ENCODE results near the gene NUCB2. TPM values are rescaled to one million over a fixed set of nuclear protein-coding genes. Genes with fewer than 3 reads are reported as not detected.
"Not testable (repeated sequence)": the region's sequence is repeated elsewhere in the genome, so short reads cannot be mapped to it uniquely, and the experiment has no call there.

Gene NUCB2
- polyA plus RNA-seq, 2 of the 4 experiments (the other 2 are of a cell fraction), result 36.7 to 92.5 TPM

DNA sequence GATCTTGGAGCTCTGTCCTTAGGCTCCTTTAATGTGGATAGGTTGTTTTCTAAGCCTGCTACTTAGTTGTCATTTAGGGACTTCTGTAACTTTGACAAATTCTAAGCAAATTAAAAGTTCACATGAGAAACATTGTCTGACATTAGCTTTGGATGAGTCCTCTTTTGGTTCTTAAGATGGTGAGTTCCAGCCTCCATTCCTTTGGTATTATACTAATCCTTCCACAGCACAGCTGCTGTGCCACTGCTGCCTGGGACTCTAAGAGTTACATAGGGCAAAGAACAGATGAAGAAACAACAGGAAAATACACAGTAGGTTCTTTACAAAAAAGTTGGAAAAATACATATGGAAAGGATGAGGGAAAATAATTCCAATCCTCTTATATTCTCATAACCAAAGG, 43.4 kb upstream of the NUCB2 start:
- Histone ChIP-seq H3K4me2 (no peak overlapping the region), H3K4me3 (no peak overlapping the region), H3K4me1 (no peaks in the 10 kb centered on the region), H3K9me3 (no peaks in the 10 kb centered on the region), H3K27ac (no peak overlapping the region)
- ChIA-PET CTCF (interaction anchor here (1.2 to 1.8 kb wide), 4 partner anchors 10 to 295 kb away, joined by 3 to 9 read pairs (median 5); no protein-coding TSS in a partner anchor), POLR2A (no interaction called here)
- TF ChIP-seq, protein P1, sequence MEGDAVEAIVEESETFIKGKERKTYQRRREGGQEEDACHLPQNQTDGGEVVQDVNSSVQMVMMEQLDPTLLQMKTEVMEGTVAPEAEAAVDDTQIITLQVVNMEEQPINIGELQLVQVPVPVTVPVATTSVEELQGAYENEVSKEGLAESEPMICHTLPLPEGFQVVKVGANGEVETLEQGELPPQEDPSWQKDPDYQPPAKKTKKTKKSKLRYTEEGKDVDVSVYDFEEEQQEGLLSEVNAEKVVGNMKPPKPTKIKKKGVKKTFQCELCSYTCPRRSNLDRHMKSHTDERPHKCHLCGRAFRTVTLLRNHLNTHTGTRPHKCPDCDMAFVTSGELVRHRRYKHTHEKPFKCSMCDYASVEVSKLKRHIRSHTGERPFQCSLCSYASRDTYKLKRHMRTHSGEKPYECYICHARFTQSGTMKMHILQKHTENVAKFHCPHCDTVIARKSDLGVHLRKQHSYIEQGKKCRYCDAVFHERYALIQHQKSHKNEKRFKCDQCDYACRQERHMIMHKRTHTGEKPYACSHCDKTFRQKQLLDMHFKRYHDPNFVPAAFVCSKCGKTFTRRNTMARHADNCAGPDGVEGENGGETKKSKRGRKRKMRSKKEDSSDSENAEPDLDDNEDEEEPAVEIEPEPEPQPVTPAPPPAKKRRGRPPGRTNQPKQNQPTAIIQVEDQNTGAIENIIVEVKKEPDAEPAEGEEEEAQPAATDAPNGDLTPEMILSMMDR (IDR thresholded peaks at IDR 0.05), result no peak
- TF ChIP-seq BHLHE40 (IDR thresholded peaks at IDR 0.05; ENCODE audit: low read depth, low read length) (no peak), ZC3H11A (IDR thresholded peaks at IDR 0.05) (no peak), HOXB5 (CRISPR knock-in tag; IDR thresholded peaks at IDR 0.05) (no peak), KDM1A (IDR thresholded peaks at IDR 0.05; ENCODE audit: low read depth) (no peak), JUN (IDR thresholded peaks at IDR 0.05) (no peak)
- TF ChIP-seq, protein P2, sequence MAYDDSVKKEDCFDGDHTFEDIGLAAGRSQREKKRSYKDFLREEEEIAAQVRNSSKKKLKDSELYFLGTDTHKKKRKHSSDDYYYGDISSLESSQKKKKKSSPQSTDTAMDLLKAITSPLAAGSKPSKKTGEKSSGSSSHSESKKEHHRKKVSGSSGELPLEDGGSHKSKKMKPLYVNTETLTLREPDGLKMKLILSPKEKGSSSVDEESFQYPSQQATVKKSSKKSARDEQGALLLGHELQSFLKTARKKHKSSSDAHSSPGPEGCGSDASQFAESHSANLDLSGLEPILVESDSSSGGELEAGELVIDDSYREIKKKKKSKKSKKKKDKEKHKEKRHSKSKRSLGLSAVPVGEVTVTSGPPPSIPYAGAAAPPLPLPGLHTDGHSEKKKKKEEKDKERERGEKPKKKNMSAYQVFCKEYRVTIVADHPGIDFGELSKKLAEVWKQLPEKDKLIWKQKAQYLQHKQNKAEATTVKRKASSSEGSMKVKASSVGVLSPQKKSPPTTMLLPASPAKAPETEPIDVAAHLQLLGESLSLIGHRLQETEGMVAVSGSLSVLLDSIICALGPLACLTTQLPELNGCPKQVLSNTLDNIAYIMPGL (CRISPR knock-in tag; IDR thresholded peaks at IDR 0.05; ENCODE audit: borderline replicate concordance), result no peak
- no peak for ATAC-seq
- no peak for DNase-seq (ENCODE audit: low read depth in 1 of 2, low spot score in 1 of 2)
- FAIRE-seq, result no peak

DNA sequence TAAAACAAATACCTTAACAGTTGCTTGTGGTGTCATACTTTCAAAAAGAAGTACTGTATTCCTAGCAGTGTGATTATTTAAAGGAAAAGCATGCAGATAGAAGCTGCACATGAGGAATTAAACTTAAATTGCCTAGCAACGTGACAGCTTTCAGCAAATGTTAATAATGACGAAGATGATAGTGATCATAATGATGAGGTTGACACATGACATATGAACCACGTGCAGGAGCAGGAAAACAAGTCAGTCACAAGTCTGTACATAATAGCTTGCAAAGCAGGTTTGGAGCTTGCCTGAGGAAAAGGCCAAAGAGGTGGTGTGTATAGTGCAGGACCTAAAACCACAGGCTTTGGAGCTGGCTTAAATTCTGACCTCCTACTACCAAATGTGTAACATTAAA, 38.2 kb upstream of the NUCB2 start:
- Histone ChIP-seq H3K9me3 (no peaks in the 10 kb centered on the region), H3K4me3 (no peak overlapping the region), H3K4me1 (no peaks in the 10 kb centered on the region), H3K27ac (no peak overlapping the region), H3K4me2 (no peak overlapping the region)
- ChIA-PET CTCF (interaction anchor here (1.7 kb wide), 1 partner anchor 8 kb away, joined by 11 read pairs; no protein-coding TSS in a partner anchor), POLR2A (no interaction called here)
- ATAC-seq (no peak), FAIRE-seq (no peak), DNase-seq (ENCODE audit: low read depth in 1 of 2, low spot score in 1 of 2) (no peak)
- WGBS (ENCODE audit: missing lambda C conversion rate), result 49% methylated on average over 3 of the region's 3 CpGs
- TF ChIP-seq RFX5 (IDR thresholded peaks at IDR 0.05), result no peak

DNA sequence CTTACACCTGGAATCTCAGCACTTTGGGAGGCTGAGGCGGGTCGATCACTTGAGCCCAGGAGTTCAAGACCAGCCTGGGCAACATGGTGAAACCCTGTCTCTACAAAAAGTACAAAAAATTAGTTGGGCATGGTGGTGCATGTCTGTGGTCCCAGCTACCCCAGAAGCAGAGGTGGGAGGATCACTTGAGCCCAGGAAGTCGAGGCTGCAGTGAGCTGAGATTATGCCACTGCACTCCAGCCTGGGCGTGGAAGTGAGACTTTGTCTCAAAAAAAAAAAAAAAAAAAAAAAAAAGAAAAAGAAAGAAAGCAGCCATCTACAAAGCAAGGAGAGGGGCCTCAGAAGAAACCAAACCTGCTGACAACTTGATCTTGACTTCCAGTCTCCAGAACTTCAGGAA, 36.6 kb upstream of the NUCB2 start:
- 72% methylated on average over 4 of the region's 4 CpGs for WGBS (ENCODE audit: missing lambda C conversion rate)
- DNase-seq (ENCODE audit: low read depth in 1 of 2, low spot score in 1 of 2); H3K9me3 ChIP-seq; H3K4me2 ChIP-seq; H3K4me3 ChIP-seq; H3K4me1 ChIP-seq; H3K27ac ChIP-seq; FAIRE-seq; POLR2A ChIA-PET; ATAC-seq: not testable (repeated sequence)
- CTCF ChIA-PET, result interaction anchor here (0.8 kb wide), 1 partner anchor 125 kb away, joined by 3 read pairs; no protein-coding TSS in a partner anchor

DNA sequence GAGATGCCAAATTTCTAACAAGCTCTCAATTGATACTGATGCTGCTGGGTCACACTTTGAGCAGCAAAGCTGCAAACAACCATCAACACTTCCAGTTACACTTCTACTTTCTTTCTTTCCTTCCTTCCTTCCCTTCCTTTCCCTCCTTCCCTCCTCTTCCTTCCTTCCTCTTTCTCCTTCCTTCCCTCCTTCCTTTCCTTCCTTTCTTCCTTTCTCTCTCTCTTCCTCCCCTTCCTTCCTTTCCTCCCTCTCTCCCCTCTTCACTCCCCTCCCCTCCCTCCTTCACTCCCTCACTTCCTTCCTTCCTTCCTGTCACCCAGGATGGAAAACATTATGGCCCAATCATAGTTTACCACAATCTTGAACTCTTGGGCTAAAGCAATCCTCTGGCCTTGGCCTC, 35.8 kb upstream of the NUCB2 start:
- Histone ChIP-seq H3K4me1 (no peaks in the 10 kb centered on the region), H3K4me2 (no peak overlapping the region), H3K27ac (no peak overlapping the region), H3K9me3 (no peaks in the 10 kb centered on the region), H3K4me3 (no peak overlapping the region)
- FAIRE-seq, result no peak
- no peak for DNase-seq (ENCODE audit: low read depth in 1 of 2, low spot score in 1 of 2)
- CTCF ChIA-PET, result interaction anchor here (1.8 kb wide), 1 partner anchor 10 kb away, joined by 5 read pairs; no protein-coding TSS in a partner anchor
- ATAC-seq, result no peak
- POLR2A ChIA-PET, result no interaction called here
- TF ChIP-seq CBX8 (IDR thresholded peaks at IDR 0.05) (no peak), FOXS1 (CRISPR knock-in tag; IDR thresholded peaks at IDR 0.05) (no peak), ZSCAN20 (CRISPR knock-in tag; IDR thresholded peaks at IDR 0.05) (no peak), ZC3H11A (IDR thresholded peaks at IDR 0.05) (no peak)

DNA sequence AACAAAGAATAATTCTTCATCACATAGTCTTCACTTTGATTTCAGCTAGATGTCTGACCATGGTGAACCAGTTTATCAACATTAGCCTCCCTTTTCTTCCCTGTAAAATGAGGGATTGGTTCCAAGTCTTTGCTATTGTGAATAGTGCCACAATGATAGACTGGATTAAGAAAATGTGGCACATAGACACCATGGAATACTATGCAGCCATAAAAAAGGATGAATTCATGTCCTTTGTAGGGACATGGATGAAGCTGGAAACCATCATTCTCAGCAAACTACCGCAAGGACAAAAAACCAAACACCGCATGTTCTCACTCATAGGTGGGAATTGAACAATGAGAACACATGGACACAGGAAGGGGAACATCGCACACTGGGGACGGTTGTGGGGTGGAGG, 33.6 kb upstream of the NUCB2 start:
- DNase-seq (ENCODE audit: low read depth in 1 of 2, low spot score in 1 of 2); H3K27ac ChIP-seq; H3K4me2 ChIP-seq; ATAC-seq; FAIRE-seq; H3K4me3 ChIP-seq; H3K4me1 ChIP-seq; H3K9me3 ChIP-seq: not testable (repeated sequence)
- ChIA-PET POLR2A (interaction anchor here (0.6 kb wide), 1 partner anchor 505 kb away, joined by 3 read pairs; no protein-coding TSS in a partner anchor), CTCF (interaction anchor here (1.4 to 2.0 kb wide), 3 partner anchors 13 to 141 kb away, joined by 3 to 11 read pairs (median 5); no protein-coding TSS in a partner anchor)
- 87% methylated on average over 4 of the region's 4 CpGs for WGBS (ENCODE audit: missing lambda C conversion rate)
